Measurements from ENCODE around the gene PRPF19. TPM values are rescaled to one million over a fixed set of nuclear protein-coding genes. Genes with fewer than 3 reads are reported as not detected.

Gene PRPF19
- total RNA-seq, 1 donor from 2014 or later, result 120 TPM

DNA sequence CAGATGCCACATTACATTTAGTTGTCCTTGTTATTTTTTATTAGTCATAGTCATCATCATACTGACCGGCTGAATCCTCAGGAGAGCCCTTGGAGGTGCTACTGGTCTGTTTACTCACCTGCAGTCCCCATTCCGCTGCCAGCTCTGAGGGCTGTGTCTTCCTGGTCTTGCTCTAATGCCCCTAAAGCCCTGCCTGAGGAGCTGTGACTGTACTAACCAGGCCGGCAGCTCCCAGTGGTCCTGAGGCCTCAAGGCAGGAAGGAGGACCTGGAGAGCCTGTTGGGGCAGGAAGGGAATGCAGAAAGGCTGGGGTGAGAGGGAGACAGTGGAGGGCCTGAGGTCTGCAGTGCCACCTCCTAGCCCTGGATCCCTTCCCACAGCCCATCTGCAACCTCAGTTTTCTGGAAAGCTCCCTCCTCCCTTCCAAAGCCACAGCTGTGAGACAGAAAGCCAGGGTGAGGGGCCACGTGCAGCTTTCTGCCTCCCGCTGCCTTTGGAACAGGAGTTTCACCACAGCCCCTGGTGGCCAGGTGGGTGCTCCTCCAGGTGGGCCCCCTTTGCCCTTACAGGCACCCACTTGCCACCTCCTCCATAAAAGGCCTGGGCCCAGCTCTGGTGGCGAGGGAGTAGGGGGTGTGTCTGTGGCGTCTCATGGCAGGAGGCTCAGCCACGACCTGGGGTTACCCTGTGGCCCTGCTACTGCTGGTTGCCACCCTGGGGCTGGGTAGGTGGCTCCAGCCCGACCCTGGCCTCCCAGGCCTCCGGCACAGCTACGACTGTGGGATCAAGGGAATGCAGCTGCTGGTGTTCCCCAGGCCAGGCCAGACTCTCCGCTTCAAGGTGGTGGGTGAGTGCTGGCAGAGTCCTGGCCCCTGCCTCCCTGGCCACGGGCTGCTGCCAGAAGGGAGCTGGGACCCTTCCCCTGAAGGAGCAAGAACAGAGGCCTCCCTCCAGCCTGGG lies 39.2 kb downstream of the PRPF19 start, which contains the start of gene ZP1:
TSS of gene ZP1 (plus strand) at position 632 of the 960 bp plus-strand sequence. CDS start at position 652, 20 bp downstream.
- no peak within 1 kb of the TSS for H3K27ac Mint-ChIP-seq
- TF ChIP-seq, protein P1, sequence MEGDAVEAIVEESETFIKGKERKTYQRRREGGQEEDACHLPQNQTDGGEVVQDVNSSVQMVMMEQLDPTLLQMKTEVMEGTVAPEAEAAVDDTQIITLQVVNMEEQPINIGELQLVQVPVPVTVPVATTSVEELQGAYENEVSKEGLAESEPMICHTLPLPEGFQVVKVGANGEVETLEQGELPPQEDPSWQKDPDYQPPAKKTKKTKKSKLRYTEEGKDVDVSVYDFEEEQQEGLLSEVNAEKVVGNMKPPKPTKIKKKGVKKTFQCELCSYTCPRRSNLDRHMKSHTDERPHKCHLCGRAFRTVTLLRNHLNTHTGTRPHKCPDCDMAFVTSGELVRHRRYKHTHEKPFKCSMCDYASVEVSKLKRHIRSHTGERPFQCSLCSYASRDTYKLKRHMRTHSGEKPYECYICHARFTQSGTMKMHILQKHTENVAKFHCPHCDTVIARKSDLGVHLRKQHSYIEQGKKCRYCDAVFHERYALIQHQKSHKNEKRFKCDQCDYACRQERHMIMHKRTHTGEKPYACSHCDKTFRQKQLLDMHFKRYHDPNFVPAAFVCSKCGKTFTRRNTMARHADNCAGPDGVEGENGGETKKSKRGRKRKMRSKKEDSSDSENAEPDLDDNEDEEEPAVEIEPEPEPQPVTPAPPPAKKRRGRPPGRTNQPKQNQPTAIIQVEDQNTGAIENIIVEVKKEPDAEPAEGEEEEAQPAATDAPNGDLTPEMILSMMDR (conservative IDR thresholded peaks at IDR 0.05), result no peak
- no peaks in the 10 kb centered on the region for H3K9me3 Mint-ChIP-seq
- H3K4me1 Mint-ChIP-seq (ENCODE audit: unreplicated experiment), result peaks cover 10% of the 10 kb centered on the region
- H3K36me3 Mint-ChIP-seq, result no peaks in the 10 kb centered on the region
- H3K27me3 Mint-ChIP-seq, result no peaks in the 10 kb centered on the region
- H3K4me3 Mint-ChIP-seq, result no peak within 1 kb of the TSS
- no peak for DNase-seq (ENCODE audit: extremely low spot score, unreplicated experiment)

DNA sequence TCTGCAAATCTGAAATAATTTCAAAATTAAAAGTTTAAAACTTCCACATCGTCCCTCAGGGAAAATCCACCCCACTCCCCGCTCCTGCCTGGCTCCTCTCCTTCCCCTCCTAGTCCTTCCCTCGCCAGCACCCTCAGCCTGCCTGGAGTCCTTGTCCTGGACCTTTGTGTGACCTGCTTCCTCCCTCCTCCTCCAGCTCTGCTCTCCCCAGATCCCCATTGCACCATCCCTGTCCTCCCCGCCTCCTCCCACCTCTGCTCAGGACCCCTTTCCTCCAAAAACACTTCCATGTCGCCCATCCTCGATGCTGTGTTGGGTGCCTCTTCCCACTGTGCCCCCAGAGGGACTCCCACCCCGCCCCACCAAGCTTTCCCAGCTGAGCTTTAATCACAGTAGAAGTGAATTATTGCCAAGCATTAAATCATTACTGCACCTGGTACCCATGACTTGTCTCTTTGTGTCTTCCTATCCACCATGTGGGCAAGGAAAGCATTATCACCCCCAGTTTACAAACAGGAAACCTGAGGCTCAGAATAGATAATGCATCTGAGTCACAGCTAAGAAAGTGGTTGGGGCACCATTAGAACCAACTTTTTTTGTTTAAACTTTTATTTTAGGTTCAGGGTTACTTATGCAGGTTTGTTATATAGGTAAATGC lies 41.4 kb downstream of the PRPF19 start:
- H3K27me3 Mint-ChIP-seq, result no peaks in the 10 kb centered on the region
- TF ChIP-seq, protein P1 (conservative IDR thresholded peaks at IDR 0.05), result no peak
- H3K4me1 Mint-ChIP-seq (ENCODE audit: unreplicated experiment), result peaks cover 10% of the 10 kb centered on the region
- H3K27ac Mint-ChIP-seq, result no peak overlapping the region
- no peak overlapping the region for H3K4me3 Mint-ChIP-seq
- H3K36me3 Mint-ChIP-seq, result no peaks in the 10 kb centered on the region
- H3K9me3 Mint-ChIP-seq, result no peaks in the 10 kb centered on the region
- no peak for DNase-seq (ENCODE audit: extremely low spot score, unreplicated experiment)

DNA sequence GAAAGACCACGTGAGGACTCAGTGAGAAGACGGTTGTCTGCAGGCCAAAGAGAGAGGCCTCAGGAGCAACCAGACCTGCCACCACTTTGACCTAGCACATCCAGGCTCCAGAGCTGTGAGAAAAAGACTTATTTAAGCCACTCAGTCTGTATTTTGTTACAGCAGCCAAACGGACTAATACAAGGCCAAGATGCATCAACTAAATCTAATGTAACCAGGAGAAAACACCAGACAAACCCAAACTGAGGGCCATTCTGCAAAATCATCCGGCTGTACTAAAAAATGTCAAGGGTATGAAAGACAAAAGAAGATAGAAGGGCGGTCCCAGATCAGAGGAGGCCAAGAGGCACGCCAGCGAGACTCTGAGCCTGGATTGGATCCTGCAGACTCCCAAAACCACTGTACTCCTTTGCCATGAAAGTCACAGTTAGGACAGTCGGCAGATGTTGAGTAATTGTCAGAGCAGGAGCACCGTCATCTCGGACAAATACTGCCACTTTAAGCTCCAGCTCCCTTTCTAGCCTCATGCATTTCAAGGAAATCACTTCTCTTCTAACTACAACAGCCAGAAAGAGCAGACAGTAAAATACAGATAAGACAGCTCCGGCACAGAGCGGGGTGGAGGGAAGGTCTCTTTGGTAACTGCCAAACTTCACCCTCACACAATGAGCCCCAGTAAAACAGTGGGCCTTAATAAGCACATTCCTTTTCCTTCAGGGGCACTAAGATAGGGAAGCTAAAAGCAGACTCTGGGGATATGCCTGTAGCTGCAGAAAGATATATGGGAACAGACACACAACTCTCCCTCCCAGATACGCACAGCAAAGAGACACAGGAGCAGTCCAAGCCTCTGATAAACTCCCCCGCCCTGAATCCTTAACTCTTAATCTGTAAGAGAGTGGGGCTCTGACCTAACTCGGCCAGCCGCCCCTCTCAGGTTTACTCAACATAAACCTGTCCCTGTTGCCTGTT lies 42.5 kb downstream of the PRPF19 start:
- H3K27me3 Mint-ChIP-seq, result no peaks in the 10 kb centered on the region
- H3K4me3 Mint-ChIP-seq, result no peak overlapping the region
- H3K4me1 Mint-ChIP-seq (ENCODE audit: unreplicated experiment), result peaks cover 14% of the 10 kb centered on the region
- TF ChIP-seq, protein P1 (conservative IDR thresholded peaks at IDR 0.05), result no peak
- no peak overlapping the region for H3K27ac Mint-ChIP-seq
- no peaks in the 10 kb centered on the region for H3K36me3 Mint-ChIP-seq
- no peaks in the 10 kb centered on the region for H3K9me3 Mint-ChIP-seq
- no peak for DNase-seq (ENCODE audit: extremely low spot score, unreplicated experiment)

DNA sequence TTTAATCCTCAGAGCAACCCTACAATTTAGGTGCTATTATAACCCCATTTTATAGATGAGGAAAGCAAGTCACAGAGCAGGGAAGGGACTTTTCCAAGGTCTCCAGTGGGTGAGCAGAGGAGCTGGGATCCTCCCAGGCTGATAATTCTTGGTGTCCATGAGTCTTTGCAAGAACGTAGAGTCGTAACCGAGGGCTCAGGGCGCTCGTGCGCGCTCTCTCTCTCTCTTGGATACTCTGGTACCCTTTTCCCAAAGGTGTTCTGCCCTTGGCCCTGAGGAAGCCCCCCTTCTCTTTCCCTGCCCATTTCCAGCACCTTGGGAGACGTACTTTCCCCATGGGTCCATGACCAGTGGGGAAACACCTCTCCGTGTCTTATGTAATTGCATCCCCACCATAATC lies 44.2 kb downstream of the PRPF19 start:
- Mint-ChIP-seq H3K27me3 (no peaks in the 10 kb centered on the region), H3K36me3 (no peaks in the 10 kb centered on the region), H3K4me1 (ENCODE audit: unreplicated experiment) (peaks cover 23% of the 10 kb centered on the region), H3K27ac (no peak overlapping the region), H3K4me3 (no peak overlapping the region), H3K9me3 (no peaks in the 10 kb centered on the region)
- TF ChIP-seq, protein P1 (conservative IDR thresholded peaks at IDR 0.05), result no peak
- no peak for DNase-seq (ENCODE audit: extremely low spot score, unreplicated experiment)

DNA sequence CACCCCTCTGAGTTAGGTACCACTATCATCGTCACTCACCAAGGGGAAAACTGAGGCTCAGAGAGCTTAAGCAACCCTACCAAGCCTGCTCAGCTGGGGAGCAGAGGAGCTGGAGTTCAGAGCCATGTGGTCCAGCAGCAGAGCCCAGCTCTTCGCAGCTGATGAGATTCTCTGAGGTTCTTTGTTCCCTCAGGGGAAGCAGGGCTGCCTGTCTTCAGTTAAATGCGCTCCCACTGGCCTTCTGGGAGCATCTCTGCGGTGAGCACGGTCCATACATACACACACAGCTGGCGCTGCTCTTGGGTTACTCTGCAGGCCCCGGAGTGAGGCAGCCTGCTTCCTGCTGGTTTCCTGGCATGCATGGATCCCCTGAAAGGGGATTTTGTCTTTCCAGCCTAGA lies 45.4 kb downstream of the PRPF19 start:
- no peak for DNase-seq (ENCODE audit: extremely low spot score, unreplicated experiment)
- H3K27me3 Mint-ChIP-seq, result no peaks in the 10 kb centered on the region
- H3K4me1 Mint-ChIP-seq (ENCODE audit: unreplicated experiment), result peaks cover 29% of the 10 kb centered on the region
- TF ChIP-seq, protein P1 (conservative IDR thresholded peaks at IDR 0.05), result no peak
- H3K36me3 Mint-ChIP-seq, result no peaks in the 10 kb centered on the region
- H3K27ac Mint-ChIP-seq, result no peak overlapping the region
- H3K9me3 Mint-ChIP-seq, result no peaks in the 10 kb centered on the region
- H3K4me3 Mint-ChIP-seq, result no peak overlapping the region

Measured in type B pancreatic cell (in vitro differentiated cells).